ENCODE measurements around the gene RNPEP. TPM values are rescaled to one million over a fixed set of nuclear protein-coding genes. Genes with fewer than 3 reads are reported as not detected.
"Not testable (repeated sequence)": the region's sequence is repeated elsewhere in the genome, so short reads cannot be mapped to it uniquely, and the experiment has no call there.

RNPEP gene
- 37.7 and 41.8 TPM in 2 replicates for total RNA-seq

GRCh38 chr1:201982623-201983379 lies at the start of gene RNPEP:
RNPEP (plus strand) TSS chr1:201982648; CDS start chr1:201982667, 19 bp downstream.
- peak; percentile 11 to 61 for DNase-seq (ENCODE audit: low read depth in 2 of 2)

GRCh38 chr1:201933840-201934430 lies 48.5 kb upstream of the RNPEP start:
- no peak for DNase-seq (ENCODE audit: low read depth in 2 of 2)

GRCh38 chr1:201937624-201938213 lies 44.7 kb upstream of the RNPEP start:
- peak; percentile 60 to 74 for DNase-seq (ENCODE audit: low read depth in 2 of 2)

- DNase-seq (ENCODE audit: low read depth in 2 of 2), result no peak
Observed at GRCh38 chr1:201938440-201939035, 43.9 kb upstream of the RNPEP start.

- no peak for DNase-seq (ENCODE audit: low read depth in 2 of 2)
Observed at GRCh38 chr1:201939148-201939547, 43.3 kb upstream of the RNPEP start.

- DNase-seq (ENCODE audit: low read depth in 2 of 2), result no peak
Observed at GRCh38 chr1:201939574-201939973, 42.9 kb upstream of the RNPEP start.

GRCh38 chr1:201940316-201940715 lies 42.1 kb upstream of the RNPEP start:
- not testable (repeated sequence) for DNase-seq (ENCODE audit: low read depth in 2 of 2)

- no peak for DNase-seq (ENCODE audit: low read depth in 2 of 2)
Observed at GRCh38 chr1:201941420-201942128, 40.9 kb upstream of the RNPEP start.

- DNase-seq (ENCODE audit: low read depth in 2 of 2), result no peak
Observed at GRCh38 chr1:201942129-201942495, 40.3 kb upstream of the RNPEP start.

GRCh38 chr1:201944002-201944401 lies 38.4 kb upstream of the RNPEP start:
- no peak for DNase-seq (ENCODE audit: low read depth in 2 of 2)

GRCh38 chr1:201944639-201945038 lies 37.8 kb upstream of the RNPEP start:
- DNase-seq (ENCODE audit: low read depth in 2 of 2), result no peak

GRCh38 chr1:201945157-201945556 lies 37.3 kb upstream of the RNPEP start:
- DNase-seq (ENCODE audit: low read depth in 2 of 2), result no peak

GRCh38 chr1:201945863-201946223 lies 36.6 kb upstream of the RNPEP start:
- DNase-seq (ENCODE audit: low read depth in 2 of 2), result no peak

GRCh38 chr1:201946224-201946908 lies 36.1 kb upstream of the RNPEP start, which contains the start of gene LMOD1:
LMOD1 (minus strand) TSS chr1:201946548; CDS start chr1:201946340, 208 bp downstream.
- peak; percentile 4 to 85 for DNase-seq (ENCODE audit: low read depth in 2 of 2)

GRCh38 chr1:201947697-201948008 lies 34.8 kb upstream of the RNPEP start:
- no peak for DNase-seq (ENCODE audit: low read depth in 2 of 2)

GRCh38 chr1:201949491-201949890 lies 33.0 kb upstream of the RNPEP start:
- DNase-seq (ENCODE audit: low read depth in 2 of 2), result no peak

GRCh38 chr1:201954263-201955008 lies 28.0 kb upstream of the RNPEP start:
- no peak for DNase-seq (ENCODE audit: low read depth in 2 of 2)

GRCh38 chr1:201955009-201955728 lies 27.3 kb upstream of the RNPEP start, which contains the start of gene TIMM17A:
TIMM17A (plus strand) TSS chr1:201955503; CDS start chr1:201955527, 24 bp downstream.
- DNase-seq (ENCODE audit: low read depth in 2 of 2), result peak; percentile 96 to 100

- no peak for DNase-seq (ENCODE audit: low read depth in 2 of 2)
Observed at GRCh38 chr1:201955729-201956143, 26.7 kb upstream of the RNPEP start.

GRCh38 chr1:201958348-201958747 lies 24.1 kb upstream of the RNPEP start:
- DNase-seq (ENCODE audit: low read depth in 2 of 2), result no peak
